ENCODE data around the gene EGFLAM. TPM values are rescaled to one million over a fixed set of nuclear protein-coding genes. Genes with fewer than 3 reads are reported as not detected.

EGFLAM gene
- total RNA-seq, 1 donor = 11.2 TPM

DNA sequence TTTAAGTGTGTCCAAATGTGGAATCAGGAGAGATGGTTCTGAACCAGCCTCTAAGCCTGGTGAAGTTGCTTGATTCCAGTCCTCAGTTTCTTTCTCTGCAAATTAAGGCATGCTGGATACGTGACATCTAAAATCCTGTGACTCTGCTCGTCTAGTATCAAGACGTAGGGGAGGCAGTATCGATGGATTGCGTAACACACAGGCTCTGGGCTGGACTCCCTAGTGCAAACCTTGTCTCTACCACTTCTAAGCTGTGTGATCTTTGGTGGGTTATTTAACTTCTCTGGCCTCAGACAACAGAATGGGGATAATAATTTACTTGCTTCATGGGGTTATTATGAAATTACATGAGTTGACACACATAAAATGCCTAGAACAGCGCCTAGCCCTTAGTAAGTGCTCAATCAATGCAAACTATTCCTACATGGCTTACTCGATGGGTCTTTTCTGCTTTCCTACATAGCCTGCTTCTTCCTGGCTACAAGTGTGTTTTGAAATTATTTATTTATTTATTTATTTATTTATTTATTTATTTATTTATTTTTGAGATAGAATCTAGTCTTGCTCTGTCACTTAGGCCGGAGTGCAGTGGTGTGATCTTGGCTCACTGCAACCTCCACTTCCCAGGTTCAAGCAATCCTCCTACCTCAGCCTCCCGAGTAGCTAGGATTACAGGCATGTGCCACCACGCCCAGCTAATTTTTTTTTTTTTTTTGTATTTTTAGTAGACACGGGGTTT lies 102.1 kb downstream of the EGFLAM start:
- Histone ChIP-seq H3K36me3 (ENCODE audit: insufficient read depth, low read length) (no peaks in the 10 kb centered on the region), H3K4me3 (ENCODE audit: insufficient read depth, low read length) (no peak overlapping the region), H3K9me3 (ENCODE audit: low read depth, low read length) (no peaks in the 10 kb centered on the region), H3K79me2 (ENCODE audit: insufficient read depth, low read length) (no peaks in the 10 kb centered on the region), H3K27ac (ENCODE audit: low read depth, low read length) (no peak overlapping the region), H2AFZ (ENCODE audit: low read length) (no peak overlapping the region), H3K4me1 (ENCODE audit: insufficient read depth, low read length) (no peaks in the 10 kb centered on the region), H3K4me2 (ENCODE audit: insufficient read depth, low read length) (no peak overlapping the region), H3K27me3 (ENCODE audit: insufficient read depth, low read length) (peaks cover 28% of the 10 kb centered on the region), H4K20me1 (ENCODE audit: insufficient read depth, low read length) (no peaks in the 10 kb centered on the region)
- peak; percentile 62 for DNase-seq (ENCODE audit: insufficient read length, low spot score, missing footprints)
- TF ChIP-seq, protein P1, sequence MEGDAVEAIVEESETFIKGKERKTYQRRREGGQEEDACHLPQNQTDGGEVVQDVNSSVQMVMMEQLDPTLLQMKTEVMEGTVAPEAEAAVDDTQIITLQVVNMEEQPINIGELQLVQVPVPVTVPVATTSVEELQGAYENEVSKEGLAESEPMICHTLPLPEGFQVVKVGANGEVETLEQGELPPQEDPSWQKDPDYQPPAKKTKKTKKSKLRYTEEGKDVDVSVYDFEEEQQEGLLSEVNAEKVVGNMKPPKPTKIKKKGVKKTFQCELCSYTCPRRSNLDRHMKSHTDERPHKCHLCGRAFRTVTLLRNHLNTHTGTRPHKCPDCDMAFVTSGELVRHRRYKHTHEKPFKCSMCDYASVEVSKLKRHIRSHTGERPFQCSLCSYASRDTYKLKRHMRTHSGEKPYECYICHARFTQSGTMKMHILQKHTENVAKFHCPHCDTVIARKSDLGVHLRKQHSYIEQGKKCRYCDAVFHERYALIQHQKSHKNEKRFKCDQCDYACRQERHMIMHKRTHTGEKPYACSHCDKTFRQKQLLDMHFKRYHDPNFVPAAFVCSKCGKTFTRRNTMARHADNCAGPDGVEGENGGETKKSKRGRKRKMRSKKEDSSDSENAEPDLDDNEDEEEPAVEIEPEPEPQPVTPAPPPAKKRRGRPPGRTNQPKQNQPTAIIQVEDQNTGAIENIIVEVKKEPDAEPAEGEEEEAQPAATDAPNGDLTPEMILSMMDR (IDR thresholded peaks at IDR 0.05; ENCODE audit: extremely low read depth, low read depth, low read length) = no peak

- no peak overlapping the region for H2AFZ ChIP-seq (ENCODE audit: low read length)
- TF ChIP-seq, protein P1 (IDR thresholded peaks at IDR 0.05; ENCODE audit: extremely low read depth, low read depth, low read length) = no peak
- no peak for DNase-seq (ENCODE audit: insufficient read length, low spot score, missing footprints)
- H3K4me2 ChIP-seq (ENCODE audit: insufficient read depth, low read length) = no peak overlapping the region
- H3K4me3 ChIP-seq (ENCODE audit: insufficient read depth, low read length) = no peak overlapping the region
- H4K20me1 ChIP-seq (ENCODE audit: insufficient read depth, low read length) = no peaks in the 10 kb centered on the region
- H3K4me1 ChIP-seq (ENCODE audit: insufficient read depth, low read length) = no peaks in the 10 kb centered on the region
- no peaks in the 10 kb centered on the region for H3K9me3 ChIP-seq (ENCODE audit: low read depth, low read length)
- H3K27ac ChIP-seq (ENCODE audit: low read depth, low read length) = no peak overlapping the region
- H3K27me3 ChIP-seq (ENCODE audit: insufficient read depth, low read length) = peaks cover 38% of the 10 kb centered on the region
- H3K36me3 ChIP-seq (ENCODE audit: insufficient read depth, low read length) = no peaks in the 10 kb centered on the region
- no peaks in the 10 kb centered on the region for H3K79me2 ChIP-seq (ENCODE audit: insufficient read depth, low read length)
These were observed 104.4 kb downstream of the EGFLAM start for GRCh38 chr5:38362713-38363112.

GRCh38 chr5:38364825-38365224 lies 106.5 kb downstream of the EGFLAM start:
- no peak for DNase-seq (ENCODE audit: insufficient read length, low spot score, missing footprints)
- H3K9me3 ChIP-seq (ENCODE audit: low read depth, low read length) = no peaks in the 10 kb centered on the region
- no peaks in the 10 kb centered on the region for H4K20me1 ChIP-seq (ENCODE audit: insufficient read depth, low read length)
- H3K4me3 ChIP-seq (ENCODE audit: insufficient read depth, low read length) = no peak overlapping the region
- H3K27ac ChIP-seq (ENCODE audit: low read depth, low read length) = no peak overlapping the region
- H3K27me3 ChIP-seq (ENCODE audit: insufficient read depth, low read length) = peaks cover 43% of the 10 kb centered on the region
- H3K79me2 ChIP-seq (ENCODE audit: insufficient read depth, low read length) = no peaks in the 10 kb centered on the region
- H3K4me1 ChIP-seq (ENCODE audit: insufficient read depth, low read length) = no peaks in the 10 kb centered on the region
- no peaks in the 10 kb centered on the region for H3K36me3 ChIP-seq (ENCODE audit: insufficient read depth, low read length)
- TF ChIP-seq, protein P1 (IDR thresholded peaks at IDR 0.05; ENCODE audit: extremely low read depth, low read depth, low read length) = no peak
- H2AFZ ChIP-seq (ENCODE audit: low read length) = no peak overlapping the region
- no peak overlapping the region for H3K4me2 ChIP-seq (ENCODE audit: insufficient read depth, low read length)

- Histone ChIP-seq H3K4me1 (ENCODE audit: insufficient read depth, low read length) (no peaks in the 10 kb centered on the region), H3K4me3 (ENCODE audit: insufficient read depth, low read length) (no peak overlapping the region), H3K36me3 (ENCODE audit: insufficient read depth, low read length) (no peaks in the 10 kb centered on the region), H3K9me3 (ENCODE audit: low read depth, low read length) (no peaks in the 10 kb centered on the region), H3K27me3 (ENCODE audit: insufficient read depth, low read length) (peaks cover 48% of the 10 kb centered on the region), H3K79me2 (ENCODE audit: insufficient read depth, low read length) (no peaks in the 10 kb centered on the region), H3K4me2 (ENCODE audit: insufficient read depth, low read length) (no peak overlapping the region), H3K27ac (ENCODE audit: low read depth, low read length) (no peak overlapping the region), H2AFZ (ENCODE audit: low read length) (no peak overlapping the region), H4K20me1 (ENCODE audit: insufficient read depth, low read length) (no peaks in the 10 kb centered on the region)
- no peak for DNase-seq (ENCODE audit: insufficient read length, low spot score, missing footprints)
- TF ChIP-seq, protein P1 (IDR thresholded peaks at IDR 0.05; ENCODE audit: extremely low read depth, low read depth, low read length) = no peak
These were observed 109.1 kb downstream of the EGFLAM start for GRCh38 chr5:38367410-38367809.
